SKM-1 treated with dmso at 0.1 percent for 144 hours (cell line): ENCODE measurements around the gene MRPL19.

ENCODE experiments used
- DNase-seq: peaks from one replicate; lab custom pipeline; 2025; ENCODE audit not compliant: unreplicated experiment; lab: John Stamatoyannopoulos, UW

The MRPL19 gene

DNA sequence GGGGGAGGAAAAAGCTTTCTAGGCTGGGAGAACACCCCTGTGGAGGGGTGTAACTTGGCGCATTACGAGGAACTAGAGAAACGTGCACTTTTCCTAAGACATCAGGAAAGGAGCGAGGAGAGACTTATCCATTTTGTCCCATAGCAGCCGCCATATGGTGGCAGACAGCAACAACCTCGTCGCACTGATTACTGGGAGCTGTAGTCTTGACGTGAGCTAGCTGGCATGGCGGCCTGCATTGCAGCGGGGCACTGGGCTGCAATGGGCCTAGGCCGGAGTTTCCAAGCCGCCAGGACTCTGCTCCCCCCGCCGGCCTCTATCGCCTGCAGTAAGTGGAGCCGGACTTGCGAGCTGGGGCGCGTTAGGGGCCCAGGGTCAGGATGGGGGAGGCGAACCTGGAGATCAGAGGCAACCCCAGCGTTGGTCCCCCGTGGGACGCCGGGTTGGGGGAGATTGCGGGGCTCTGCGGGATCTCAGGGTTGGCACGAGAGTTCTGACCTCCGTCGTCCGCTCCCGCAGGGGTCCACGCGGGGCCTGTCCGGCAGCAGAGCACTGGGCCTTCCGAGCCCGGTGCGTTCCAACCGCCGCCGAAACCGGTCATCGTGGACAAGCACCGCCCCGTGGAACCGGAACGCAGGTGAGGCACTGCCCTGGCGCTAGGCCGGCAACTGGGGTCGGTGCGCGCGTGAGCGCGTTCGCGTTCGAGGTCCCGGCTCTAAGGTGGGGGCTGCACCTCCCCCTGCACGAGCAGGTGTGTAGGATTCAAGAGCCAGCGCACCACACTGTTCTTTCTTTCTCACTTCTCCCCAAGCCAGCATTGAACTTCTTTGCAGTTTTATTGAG is at the start of gene MRPL19:
TSS of gene MRPL19 (plus strand) at position 201 of the 843 bp plus-strand sequence. CDS start at position 226, 25 bp downstream.
- DNase-seq: peak; percentile 89

DNA sequence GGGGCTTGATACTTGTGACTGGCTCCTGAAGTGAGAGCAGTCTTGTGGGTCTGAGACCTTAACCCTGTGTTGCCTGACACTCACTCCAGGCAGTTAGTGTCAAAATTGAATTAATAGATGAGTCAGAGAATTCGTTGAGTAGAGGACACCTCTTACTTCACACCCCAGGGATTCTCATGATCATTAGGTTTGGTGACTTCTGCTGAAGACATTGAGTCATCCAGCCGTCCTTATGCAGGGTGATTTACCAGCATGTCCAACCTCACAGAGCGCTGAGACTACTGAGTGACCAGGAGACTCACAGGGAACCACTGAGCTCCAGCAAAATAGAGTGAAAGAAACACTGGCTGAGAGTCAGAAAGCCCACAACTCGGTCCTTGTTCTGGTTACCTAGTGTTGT is 49.8 kb upstream of the MRPL19 start:
- DNase-seq: no peak

DNA sequence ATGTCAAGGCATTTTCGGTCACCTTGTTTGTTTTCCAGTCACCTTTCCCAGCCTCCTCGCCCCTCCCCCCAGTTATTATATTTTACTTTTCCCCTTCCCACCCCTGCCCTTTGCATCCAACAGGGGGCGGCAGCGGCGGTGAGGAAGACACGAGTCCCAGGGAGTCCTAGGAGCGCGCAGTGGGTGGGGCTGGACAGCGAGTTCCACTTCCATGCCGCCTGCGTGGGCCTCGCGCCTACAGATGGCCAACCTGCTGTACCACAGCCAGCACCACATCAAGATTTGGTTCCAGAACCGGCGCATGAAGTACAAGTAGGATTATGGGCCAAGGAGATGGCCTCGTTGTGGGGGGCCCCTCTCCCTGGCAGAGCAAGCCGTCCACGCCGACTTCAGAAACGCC is 48.6 kb upstream of the MRPL19 start:
- DNase-seq: no peak

DNA sequence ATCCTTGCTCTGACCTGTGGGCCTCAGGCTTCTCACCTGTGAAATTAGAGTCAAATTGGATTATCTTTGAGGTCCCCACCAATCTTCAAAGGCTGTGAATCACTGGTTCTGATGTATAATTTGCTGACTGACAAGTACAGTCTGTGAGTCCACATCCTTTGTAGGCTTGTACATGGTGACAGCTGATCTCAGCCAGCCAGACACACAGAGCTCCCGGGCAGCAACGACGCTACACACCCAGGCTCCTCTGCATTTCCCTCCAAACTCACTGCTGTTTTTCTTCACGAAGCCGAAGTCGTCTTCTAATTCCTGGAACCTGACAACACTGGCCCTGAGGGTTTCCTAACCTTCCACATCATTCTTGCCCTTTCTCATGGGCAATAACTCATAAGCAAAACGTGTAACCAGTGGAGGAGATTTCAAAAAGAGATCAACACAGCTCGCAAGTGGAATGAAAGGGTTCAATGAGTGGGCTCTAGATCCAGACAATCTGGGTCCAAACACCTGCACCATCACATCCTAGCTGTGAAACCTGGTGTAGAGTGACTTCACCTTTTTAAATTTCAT is 47.9 kb upstream of the MRPL19 start:
- no peak for DNase-seq

DNA sequence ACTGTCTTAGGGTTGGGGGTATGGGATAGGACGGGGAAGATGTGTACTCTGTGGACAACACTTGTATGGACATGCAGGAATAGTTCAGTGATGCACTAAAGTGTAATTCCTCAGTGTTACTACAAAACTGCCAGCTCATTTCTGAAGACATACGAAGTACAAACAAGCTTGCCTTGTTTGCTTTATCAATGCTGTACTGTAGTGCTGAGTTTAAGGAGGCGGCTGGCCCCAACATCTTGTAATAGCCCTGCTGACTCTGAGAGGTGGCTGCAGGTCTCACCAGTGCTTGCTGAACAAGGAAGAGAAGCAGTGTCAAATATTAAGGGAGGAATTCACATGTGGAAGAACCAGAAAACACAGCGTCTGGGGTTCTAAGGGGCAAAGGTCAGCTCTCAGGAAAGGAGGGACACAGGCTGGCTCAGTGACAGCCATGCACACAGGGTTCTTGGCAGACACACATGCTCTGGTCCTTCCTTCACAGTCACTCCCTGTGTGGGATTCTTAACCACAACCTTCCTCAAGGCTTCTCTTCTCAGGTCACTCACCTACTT is 46.0 kb upstream of the MRPL19 start:
- no peak for DNase-seq

DNA sequence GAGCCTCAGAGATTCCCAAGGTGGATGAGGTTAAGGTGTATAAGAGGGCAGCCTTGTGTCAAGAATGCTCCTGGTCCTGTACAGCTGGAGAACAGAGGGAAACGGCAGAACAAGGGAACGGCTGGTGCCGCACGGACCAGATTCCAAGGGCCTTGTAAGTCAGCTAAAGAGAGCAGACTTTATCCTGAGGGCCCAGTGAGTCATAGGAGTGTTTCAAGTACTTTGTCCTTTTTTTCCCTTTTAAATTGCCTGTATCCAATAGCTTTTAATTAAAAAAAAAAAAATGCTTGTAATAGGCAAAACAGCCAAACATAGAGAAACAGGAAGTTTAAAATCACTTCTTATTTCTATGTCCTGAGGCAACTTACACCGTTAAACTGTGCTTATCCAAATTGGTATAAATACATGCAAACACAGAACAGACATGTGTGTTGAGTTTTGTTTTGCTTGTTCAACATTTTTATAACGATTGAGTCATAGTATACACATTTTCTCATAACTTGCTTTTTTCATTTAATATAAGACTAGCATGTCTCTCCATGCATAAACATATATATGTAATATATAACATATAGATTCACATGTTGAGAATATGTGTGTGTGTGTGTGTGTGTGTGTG is 43.8 kb upstream of the MRPL19 start:
- no peak for DNase-seq

DNA sequence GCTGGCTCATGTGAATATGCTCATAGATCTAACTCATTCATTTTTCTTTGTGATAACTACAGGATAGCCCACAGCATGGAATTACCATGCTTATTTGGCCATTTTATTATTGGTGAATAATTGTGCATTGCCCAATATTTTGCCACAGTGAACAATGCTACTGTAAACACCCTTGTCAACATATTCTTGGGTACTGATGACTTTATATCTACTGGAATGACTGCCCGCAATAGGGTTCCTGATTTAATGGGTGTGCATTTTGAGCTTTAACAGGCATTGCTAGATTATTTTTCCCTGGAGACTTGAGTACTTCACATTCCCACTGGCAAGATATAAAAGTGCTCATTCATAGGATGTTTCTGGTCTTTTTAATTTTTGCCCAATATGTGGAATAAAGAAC is 43.1 kb upstream of the MRPL19 start:
- DNase-seq: no peak

DNA sequence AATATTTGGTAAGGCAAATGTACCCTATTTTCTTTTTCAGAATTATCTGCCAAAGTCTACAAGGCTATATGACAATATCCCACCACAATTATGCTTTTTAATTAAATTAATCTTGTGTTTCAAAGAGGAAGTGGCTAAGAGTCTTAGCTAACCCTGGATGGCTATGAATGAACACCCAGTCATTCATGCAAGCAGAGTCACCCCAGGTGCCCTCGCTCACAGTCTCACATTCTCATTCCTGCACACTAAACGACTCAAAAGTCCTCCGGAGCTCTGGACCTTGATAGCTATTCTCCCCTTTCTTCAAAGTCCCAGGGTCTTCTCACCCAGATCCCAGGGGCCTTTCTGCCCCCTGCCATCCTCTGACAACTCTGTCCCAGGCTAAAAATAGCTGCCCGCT is 42.1 kb upstream of the MRPL19 start:
- DNase-seq: no peak

DNA sequence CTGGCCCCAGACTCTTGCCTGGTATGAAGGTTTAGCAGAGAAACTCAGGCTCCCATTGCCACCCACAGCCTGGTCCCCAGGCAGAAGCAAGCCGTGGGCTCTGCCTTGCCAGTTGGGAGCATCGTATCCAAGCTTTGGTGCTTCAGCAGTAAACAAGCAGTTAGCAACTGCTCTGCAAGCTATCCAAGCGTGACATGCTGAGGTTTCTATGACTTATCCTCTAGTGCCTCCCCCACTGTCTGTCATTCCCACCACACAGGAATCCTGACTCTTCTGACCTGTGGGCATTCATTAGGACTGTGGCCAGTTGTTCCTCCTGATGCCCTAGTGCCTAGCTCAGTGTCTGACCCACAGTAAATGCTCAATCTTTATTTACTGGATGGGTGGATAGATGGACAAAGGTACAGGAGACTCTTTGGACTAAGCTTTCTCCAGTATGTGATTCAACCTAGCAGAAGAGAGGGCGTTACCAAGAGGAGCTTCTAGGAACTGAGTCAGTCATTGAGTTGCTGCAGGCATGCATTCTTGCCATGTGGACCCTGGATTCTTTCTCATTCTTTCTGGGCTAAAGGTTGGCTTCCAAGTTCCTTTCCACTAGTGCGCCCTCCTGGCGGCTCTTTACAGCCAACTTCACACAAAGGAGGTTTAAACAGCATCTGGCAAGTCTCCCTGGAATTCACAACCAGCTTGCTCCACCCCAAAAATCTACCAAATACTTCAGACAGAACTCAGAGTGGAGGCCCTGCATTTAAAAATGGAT is 40.6 kb upstream of the MRPL19 start:
- DNase-seq: no peak

DNA sequence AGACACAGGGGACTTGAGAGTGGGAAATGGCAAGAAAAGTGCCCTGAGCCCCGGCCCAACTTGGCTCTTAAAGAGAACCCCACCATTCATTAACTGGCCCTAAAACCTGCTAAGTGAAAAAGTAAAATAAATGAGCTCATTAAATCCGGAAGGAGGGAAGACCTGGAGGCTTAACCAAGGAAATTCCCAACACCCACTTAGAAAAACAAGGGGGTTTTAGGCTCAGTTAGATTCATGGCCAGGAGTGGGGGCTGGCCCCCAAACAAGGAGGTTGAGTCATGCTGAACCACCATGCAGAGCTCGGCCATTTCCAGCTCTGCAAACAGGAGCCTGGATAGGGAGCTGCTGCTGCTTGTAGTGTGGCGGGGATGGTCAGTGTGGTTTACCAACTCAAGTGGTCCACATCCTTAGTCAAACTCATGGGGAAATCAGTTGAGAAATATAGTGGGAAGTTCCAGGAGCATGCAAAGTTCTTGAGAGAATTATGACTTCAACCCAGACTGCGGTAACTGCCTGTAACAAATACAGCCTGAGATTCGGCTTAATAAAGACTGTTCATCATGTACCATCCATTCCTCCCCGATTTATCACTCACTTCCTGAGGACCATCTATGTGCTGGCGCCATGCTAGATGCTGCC is 39.7 kb upstream of the MRPL19 start:
- no peak for DNase-seq

DNA sequence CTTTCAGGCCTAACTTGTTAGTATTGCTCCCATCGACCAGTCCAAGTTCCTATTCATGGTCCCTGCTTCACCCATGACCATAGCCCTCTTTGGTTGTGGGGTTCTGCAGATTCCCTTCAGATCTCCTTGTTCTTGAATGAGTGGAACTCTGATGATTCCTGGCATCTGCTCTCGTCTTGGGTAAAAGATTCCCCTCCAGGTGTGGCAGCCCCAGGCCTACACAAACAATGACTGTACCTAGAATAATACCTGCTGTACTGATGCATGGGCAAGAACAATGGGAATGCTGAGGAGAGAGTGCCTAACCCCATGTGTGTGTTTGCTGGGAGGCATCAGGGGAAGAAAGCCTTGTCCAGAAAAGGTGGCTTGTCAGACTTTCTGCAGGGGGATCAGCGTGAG is 39.2 kb upstream of the MRPL19 start:
- no peak for DNase-seq

DNA sequence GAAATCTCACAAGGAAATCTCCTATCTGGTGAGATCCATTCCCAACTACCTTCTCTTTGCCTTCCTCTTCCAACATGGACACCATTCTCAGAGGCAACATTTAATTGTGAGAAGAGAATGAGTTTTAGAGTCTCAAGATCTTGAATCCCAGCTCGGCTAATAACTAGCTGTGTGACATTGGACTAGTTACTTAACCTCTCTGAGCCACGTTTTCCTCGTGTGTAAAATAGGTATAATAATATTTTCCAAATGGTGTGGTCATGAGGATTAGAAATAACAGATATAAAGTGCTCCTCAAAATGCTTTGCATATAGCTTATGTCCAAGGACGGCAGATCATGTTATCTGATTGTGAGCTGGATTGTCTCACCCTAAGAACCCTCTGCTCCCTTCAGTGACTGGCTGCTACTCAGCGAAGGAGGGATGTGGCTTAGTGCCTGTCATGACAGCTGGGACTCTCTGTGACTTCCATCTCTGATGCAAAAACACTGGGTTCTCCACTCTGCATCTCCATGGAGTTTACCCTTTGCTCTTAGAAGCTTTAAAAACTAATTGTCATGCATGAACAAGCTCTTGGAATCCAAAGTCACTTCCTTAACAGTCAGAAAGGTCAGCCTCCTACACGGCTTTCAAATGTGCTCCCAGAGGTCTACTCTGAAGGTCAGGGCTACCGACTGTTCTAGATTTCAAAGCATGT is 38.4 kb upstream of the MRPL19 start:
- no peak for DNase-seq

DNA sequence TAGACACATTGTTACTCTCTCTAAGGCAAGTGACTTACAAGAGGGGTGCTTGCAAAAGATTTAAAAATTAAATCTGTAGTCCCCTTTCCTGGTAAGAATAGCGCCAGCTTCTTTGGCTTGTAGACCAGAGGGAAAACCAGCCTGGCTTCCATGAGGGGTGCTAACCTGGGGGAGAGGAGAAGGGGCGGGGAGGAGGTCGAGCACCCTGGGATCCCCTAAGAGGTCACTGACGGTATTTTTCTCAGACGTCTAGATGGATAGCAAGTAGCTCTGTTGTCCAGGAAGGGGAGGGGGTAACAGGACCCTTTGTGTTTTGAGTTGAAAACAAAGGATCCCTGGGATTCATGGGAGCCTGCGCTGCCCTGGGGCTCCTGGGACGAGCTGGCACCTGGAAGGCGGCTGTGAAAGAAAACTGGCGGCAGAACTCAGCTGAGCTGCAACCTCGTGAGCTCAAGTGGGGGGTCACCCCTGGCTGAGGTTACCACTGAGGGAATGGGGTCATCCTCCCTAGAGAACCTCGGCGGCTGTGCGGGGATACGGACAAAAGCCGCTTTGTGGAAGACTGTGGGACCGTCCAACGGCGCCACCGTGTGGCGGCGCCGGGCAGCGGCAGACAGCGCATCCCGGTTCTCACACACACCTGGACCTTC is 37.8 kb upstream of the MRPL19 start:
- peak; percentile 15 for DNase-seq

DNA sequence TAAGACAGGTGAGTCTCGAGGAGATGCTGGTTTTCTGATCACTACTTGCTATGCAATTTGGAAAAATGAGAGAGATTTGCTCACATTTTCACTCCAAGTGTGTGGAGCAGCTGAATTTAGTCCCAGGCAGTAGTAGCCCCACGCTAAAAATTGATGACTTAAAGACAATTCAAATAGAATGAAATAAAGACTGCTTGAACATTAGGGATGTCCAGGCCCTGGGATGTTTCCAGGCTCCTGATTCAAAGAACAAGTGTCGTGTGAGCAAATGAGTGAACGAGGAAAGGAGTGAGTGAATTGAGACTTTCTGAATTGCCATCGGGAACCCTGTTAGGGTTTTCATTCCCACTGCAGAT is 37.3 kb upstream of the MRPL19 start:
- no peak for DNase-seq

DNA sequence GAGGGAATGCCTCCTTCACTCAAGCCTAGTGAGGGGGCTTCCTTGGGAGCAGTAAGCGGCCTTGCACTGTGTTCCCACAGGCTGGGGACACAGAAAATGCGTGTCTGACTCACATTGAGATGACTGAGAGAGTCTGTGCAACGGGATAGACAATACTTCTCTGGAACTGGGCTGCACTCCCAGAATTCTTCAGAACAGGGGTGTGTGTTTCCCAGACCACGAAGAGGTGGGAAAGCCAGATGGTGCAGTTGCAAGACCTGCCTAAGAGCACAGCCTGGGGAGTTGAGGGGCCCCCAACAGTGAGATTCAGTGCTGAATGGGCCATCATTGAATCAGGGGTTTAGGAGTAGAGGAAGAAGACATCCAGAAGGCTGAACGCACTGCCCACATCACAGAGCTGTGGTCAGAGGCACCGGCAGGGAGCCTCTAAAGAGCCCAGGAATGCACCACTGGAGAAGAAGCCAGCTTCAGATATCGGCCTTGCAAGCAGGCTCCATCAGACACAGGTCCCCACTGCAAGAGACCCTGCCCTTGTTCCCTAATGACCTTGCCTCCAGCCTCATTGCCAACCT is 36.6 kb upstream of the MRPL19 start:
- DNase-seq: no peak

DNA sequence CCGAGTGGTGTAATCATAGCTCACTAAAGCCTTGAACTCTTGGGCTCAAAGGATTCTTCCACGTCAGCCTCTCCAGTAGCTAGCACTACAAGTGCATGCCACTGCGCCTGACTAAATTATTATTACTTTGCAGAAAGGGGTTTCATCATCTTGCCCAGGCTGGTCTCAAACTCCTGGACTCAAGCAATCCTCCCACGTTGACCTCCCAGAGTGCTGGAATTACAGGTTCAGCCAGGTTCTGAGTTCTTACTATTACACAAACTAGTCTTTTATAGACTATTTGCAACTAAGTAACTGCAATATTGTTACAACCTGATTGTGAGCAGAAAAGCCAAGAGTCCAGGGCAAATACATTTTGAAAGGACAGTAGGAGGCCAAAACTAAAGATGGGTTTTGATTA is 35.9 kb upstream of the MRPL19 start:
- no peak for DNase-seq

DNA sequence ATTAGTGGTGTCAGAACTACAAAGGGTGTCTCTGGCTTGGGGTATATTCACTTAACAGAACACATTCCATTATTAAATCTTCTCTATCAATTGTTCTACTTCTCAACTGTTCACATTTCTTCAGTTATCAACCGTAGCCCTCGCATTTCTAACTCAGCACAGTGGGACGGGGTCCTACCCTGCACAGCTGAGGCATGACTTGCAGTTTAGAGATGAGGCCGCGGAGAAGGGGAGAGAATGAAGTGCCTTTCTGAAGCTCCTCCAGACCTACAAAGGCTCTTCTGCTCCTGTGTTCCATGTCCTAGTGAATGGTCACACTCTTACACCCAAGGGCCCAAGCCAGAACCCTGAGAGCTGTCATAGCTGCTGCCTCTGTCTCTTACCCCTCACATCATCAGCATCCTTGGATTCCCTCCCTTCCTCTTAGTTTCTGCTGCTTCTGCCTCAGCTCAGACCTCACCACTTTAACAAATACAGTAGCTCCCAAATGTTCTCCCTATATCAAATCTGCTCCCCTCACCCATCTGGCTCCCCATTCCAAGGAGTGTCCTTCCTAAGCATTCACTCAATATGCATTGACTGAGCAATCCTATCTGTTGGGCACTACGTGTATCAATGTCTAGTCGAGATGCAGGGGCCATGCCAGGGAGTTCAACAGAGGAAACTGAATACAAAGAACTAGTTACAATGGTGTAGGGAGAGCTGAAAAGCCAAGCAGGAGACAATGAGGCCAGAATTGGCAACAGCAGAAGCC is 34.3 kb upstream of the MRPL19 start:
- no peak for DNase-seq

DNA sequence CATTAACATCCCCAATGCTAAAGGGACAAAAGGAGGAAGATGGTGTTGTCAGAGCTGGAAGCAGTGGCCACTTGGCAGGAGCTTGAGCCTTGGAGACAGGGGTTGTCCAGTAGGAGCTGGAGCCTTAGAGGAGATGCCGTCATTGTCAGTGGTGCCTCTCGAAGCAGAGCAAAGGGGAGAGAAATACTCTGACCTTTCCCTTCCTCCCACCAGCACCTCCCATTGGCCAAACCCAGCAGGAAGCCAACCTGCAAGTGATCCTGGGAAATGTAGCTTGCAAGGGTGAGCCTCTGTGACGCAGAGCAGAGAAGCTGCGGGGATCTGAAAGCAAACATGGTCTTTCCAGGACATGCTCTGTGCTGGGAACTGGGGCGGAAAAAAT is 33.7 kb upstream of the MRPL19 start:
- no peak for DNase-seq

DNA sequence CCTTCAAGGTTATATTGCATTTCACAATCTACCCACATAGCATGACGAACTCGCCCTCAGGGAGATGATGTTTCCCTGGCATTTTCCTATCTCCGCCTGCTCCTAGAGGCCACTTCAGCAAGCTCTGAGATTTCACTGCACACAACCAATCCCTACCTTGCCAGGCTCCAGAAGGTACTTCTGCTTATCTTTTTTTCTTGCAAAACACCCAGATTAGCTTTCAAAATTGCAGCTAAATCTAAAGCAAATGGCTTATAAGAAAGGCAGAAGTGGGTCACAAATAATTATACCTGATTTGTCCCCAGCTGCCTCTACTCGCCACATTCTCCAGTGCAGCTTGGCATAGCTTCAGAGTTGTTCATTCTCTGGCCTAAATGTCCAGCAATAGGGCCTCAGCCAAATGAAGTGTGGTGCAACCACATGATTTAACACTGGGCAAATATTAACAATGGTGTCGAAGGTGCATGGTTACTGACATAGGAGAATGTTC is 32.4 kb upstream of the MRPL19 start:
- DNase-seq: no peak
